Mesothelial cell of epicardium (in vitro differentiated cells): ENCODE data around the gene MYL6B. TPM values are rescaled to one million over a fixed set of nuclear protein-coding genes. Genes with fewer than 3 reads are reported as not detected.

Source experiments
- DNase-seq, 2 experiments: peaks; one replicate each; pipeline ENCODE4 v3.0.0; 2021; ENCODE audit warnings: low spot score in 2 of 2; ENCODE audit not compliant: unreplicated experiment in 2 of 2
- H3K27ac Mint-ChIP-seq: 2 replicates; pipeline ENCODE4 v1.8.0; 2021; ENCODE audit warnings: mixed read lengths
- H3K27me3 Mint-ChIP-seq: 2 replicates; pipeline ENCODE4 v1.8.0; 2021; ENCODE audit warnings: low read depth, mixed read lengths
- H3K36me3 Mint-ChIP-seq: 2 replicates; pipeline ENCODE4 v1.8.0; 2021; ENCODE audit warnings: mixed read lengths
- H3K4me1 Mint-ChIP-seq: 2 replicates; pipeline ENCODE4 v1.8.0; 2021; ENCODE audit warnings: mixed read lengths
- H3K4me3 Mint-ChIP-seq: 2 replicates; pipeline ENCODE4 v1.8.0; 2021; ENCODE audit warnings: mild to moderate bottlenecking, moderate library complexity, mixed read lengths
- H3K9me3 Mint-ChIP-seq: 2 replicates; pipeline ENCODE4 v1.8.0; 2021; ENCODE audit warnings: mixed read lengths
- CTCF ChIP-seq: fragments of 200-600 bp; sonication (generic); IDR thresholded peaks from one replicate; pipeline ENCODE4 v1.5.0; 2021; ENCODE audit warnings: antibody characterized with exemption; ENCODE audit not compliant: unreplicated experiment
- total RNA-seq: library from RNA; stranded (reverse); gene quantifications from 3 replicates; pipeline ENCODE4 v1.2.1, GENCODE V29; 2021

Gene MYL6B
- total RNA-seq, 1 donor from 2014 or later = 150 TPM

- TF ChIP-seq CTCF = no peak
- peak overlapping the region; percentile 96 for H3K27ac Mint-ChIP-seq
- H3K4me1 Mint-ChIP-seq = peaks cover 35% of the 10 kb centered on the region
- H3K9me3 Mint-ChIP-seq = no peaks in the 10 kb centered on the region
- H3K4me3 Mint-ChIP-seq = peak overlapping the region; percentile 91
- H3K36me3 Mint-ChIP-seq = peaks cover 30% of the 10 kb centered on the region
- no peak for DNase-seq
- H3K27me3 Mint-ChIP-seq = no peaks in the 10 kb centered on the region
These were observed 8.7 kb downstream of the MYL6B start for GRCh38 chr12:56160894-56161689.

- peak overlapping the region; percentile 96 for H3K27ac Mint-ChIP-seq
- no peaks in the 10 kb centered on the region for H3K27me3 Mint-ChIP-seq
- no peak for TF ChIP-seq CTCF
- H3K9me3 Mint-ChIP-seq = no peaks in the 10 kb centered on the region
- H3K4me1 Mint-ChIP-seq = peaks cover 35% of the 10 kb centered on the region
- DNase-seq = no peak
- peak overlapping the region; percentile 44 for H3K4me3 Mint-ChIP-seq
- H3K36me3 Mint-ChIP-seq = peaks cover 30% of the 10 kb centered on the region
These were observed 9.4 kb downstream of the MYL6B start for GRCh38 chr12:56161690-56162351.

GRCh38 chr12:56162468-56163290 is 10.3 kb downstream of the MYL6B start:
- H3K4me3 Mint-ChIP-seq = no peak overlapping the region
- H3K9me3 Mint-ChIP-seq = no peaks in the 10 kb centered on the region
- H3K27me3 Mint-ChIP-seq = no peaks in the 10 kb centered on the region
- H3K27ac Mint-ChIP-seq = peak overlapping the region; percentile 66
- no peak for DNase-seq
- TF ChIP-seq CTCF = no peak
- H3K36me3 Mint-ChIP-seq = peaks cover 34% of the 10 kb centered on the region
- peaks cover 29% of the 10 kb centered on the region for H3K4me1 Mint-ChIP-seq

- peaks cover 38% of the 10 kb centered on the region for H3K36me3 Mint-ChIP-seq
- DNase-seq = no peak
- no peak for TF ChIP-seq CTCF
- peaks cover 28% of the 10 kb centered on the region for H3K4me1 Mint-ChIP-seq
- no peaks in the 10 kb centered on the region for H3K27me3 Mint-ChIP-seq
- H3K27ac Mint-ChIP-seq = peak overlapping the region; percentile 66
- no peaks in the 10 kb centered on the region for H3K9me3 Mint-ChIP-seq
- no peak overlapping the region for H3K4me3 Mint-ChIP-seq
These were observed 11.4 kb downstream of the MYL6B start for GRCh38 chr12:56163533-56164344.

GRCh38 chr12:56164345-56164729 is 11.9 kb downstream of the MYL6B start:
- H3K27ac Mint-ChIP-seq = peak overlapping the region; percentile 50
- no peaks in the 10 kb centered on the region for H3K9me3 Mint-ChIP-seq
- no peak for TF ChIP-seq CTCF
- DNase-seq = no peak
- H3K4me3 Mint-ChIP-seq = no peak overlapping the region
- peaks cover 23% of the 10 kb centered on the region for H3K4me1 Mint-ChIP-seq
- no peaks in the 10 kb centered on the region for H3K27me3 Mint-ChIP-seq
- peaks cover 38% of the 10 kb centered on the region for H3K36me3 Mint-ChIP-seq
